PC-3 (cell line): ENCODE measurements around the gene ALS2CL. TPM values are rescaled to one million over a fixed set of nuclear protein-coding genes. Genes with fewer than 3 reads are reported as not detected.

Experiments
- ATAC-seq: fragments of 200-7000 bp; cut with Tn5 transposase; 2 replicates; pipeline ENCODE4 v1.9.1; 2020; ENCODE audit warnings: mild to moderate bottlenecking, moderate library complexity
- BruUV-seq: library from RNA; stranded (reverse); fragments of 400-500 nt; replicated peaks from 2 replicates; lab custom pipeline; 2021; lab: Mats Ljungman, UMichigan
- CTCF ChIA-PET: fragments of 300-600 bp; sonication (Branson Sonifier 250); formaldehyde crosslinking; loops from one replicate; lab custom pipeline; 2022; ENCODE audit warnings: antibody characterized with exemption; lab: Charles Lee
- POLR2A ChIA-PET: fragments of 300-600 bp; sonication (Branson Sonifier 250); formaldehyde crosslinking; loops from one replicate; lab custom pipeline; 2022; ENCODE audit warnings: antibody characterized with exemption; ENCODE audit not compliant: unreplicated experiment; lab: Charles Lee
- DNase-seq: peaks from one replicate; pipeline ENCODE4 v3.0.0-alpha.2; 2015
- H2AFZ ChIP-seq: fragments of 300-600 bp; sonication (generic); 2 replicates; pipeline ENCODE4 v1.6.0; 2016; ENCODE audit warnings: antibody characterized with exemption, low read length
- H3F3A ChIP-seq: fragments of 300-600 bp; sonication (generic); one replicate; pipeline ENCODE4 v1.6.0; 2017; ENCODE audit warnings: antibody characterized with exemption, low read length, control low read depth, mild to moderate bottlenecking; ENCODE audit not compliant: unreplicated experiment
- H3K27ac ChIP-seq: fragments of 300-600 bp; sonication (generic); 2 replicates; pipeline ENCODE4 v1.5.1; 2016; ENCODE audit warnings: mild to moderate bottlenecking, low read length
- H3K27me3 ChIP-seq: fragments of 300-600 bp; sonication (generic); 2 replicates; pipeline ENCODE4 v1.6.1; 2016; ENCODE audit warnings: low read length, mixed read lengths
- H3K36me3 ChIP-seq: fragments of 300-600 bp; sonication (generic); 2 replicates; pipeline ENCODE4 v1.6.1; 2016; ENCODE audit warnings: low read depth, mixed run types, low read length, mixed read lengths
- H3K4me1 ChIP-seq: fragments of 300-600 bp; sonication (generic); 2 replicates; pipeline ENCODE4 v1.5.1; 2016; ENCODE audit warnings: low read length; ENCODE audit not compliant: insufficient read depth
- H3K4me2 ChIP-seq: fragments of 300-600 bp; sonication (generic); 2 replicates; pipeline ENCODE4 v1.6.0; 2016; ENCODE audit warnings: low read length
- H3K4me3 ChIP-seq: fragments of 300-600 bp; sonication (generic); 2 replicates; pipeline ENCODE4 v1.5.1; 2016; ENCODE audit warnings: mild to moderate bottlenecking, low read length, mixed read lengths
- H3K79me2 ChIP-seq: fragments of 300-600 bp; sonication (generic); 2 replicates; pipeline ENCODE4 v1.6.1; 2017; ENCODE audit warnings: low read length, mixed read lengths
- H3K9ac ChIP-seq: fragments of 300-600 bp; sonication (generic); 2 replicates; pipeline ENCODE4 v1.6.0; 2016; ENCODE audit warnings: mild to moderate bottlenecking, low read length
- H3K9me2 ChIP-seq: fragments of 300-600 bp; sonication (generic); replicated peaks from 2 replicates; pipeline ENCODE4 v1.6.1; 2016; ENCODE audit warnings: mixed run types, low read length, mixed read lengths
- H3K9me3 ChIP-seq: fragments of 300-600 bp; sonication (generic); 2 replicates; pipeline ENCODE4 v1.6.1; 2016; ENCODE audit warnings: low read length, mixed read lengths
- H4K20me1 ChIP-seq: fragments of 300-600 bp; sonication (generic); 2 replicates; pipeline ENCODE4 v1.6.1; 2016; ENCODE audit warnings: low read length, mixed read lengths
- CTCF ChIP-seq: fragments of 300-600 bp; sonication (generic); conservative IDR thresholded peaks from 2 replicates; pipeline ENCODE4 v1.5.1; 2017; ENCODE audit warnings: antibody characterized with exemption, low read depth, mild to moderate bottlenecking, low read length
- EZH2 ChIP-seq: fragments of 300-600 bp; sonication (generic); IDR thresholded peaks from one replicate; pipeline ENCODE4 v1.6.1; 2017; ENCODE audit warnings: antibody characterized with exemption, mild to moderate bottlenecking, low read length; ENCODE audit not compliant: unreplicated experiment
- EZH2phosphoT487 ChIP-seq: fragments of 300-600 bp; sonication (generic); IDR thresholded peaks from 2 replicates; pipeline ENCODE4 v1.6.1; 2018; ENCODE audit warnings: mild to moderate bottlenecking, antibody characterized with exemption, low read length, borderline replicate concordance
- intact Hi-C: fragments of 100-400 bp; cut with micrococcal nuclease; formaldehyde crosslinking; loops from 2 replicates; pipeline ENCODE4 v1.9.0; 2023
- total RNA-seq: library from RNA; depleted of rRNA; stranded (reverse); fragments of >200 nt; gene quantifications from 2 replicates; pipeline ENCODE4 v1.2.3, GENCODE V29; 2014

Gene ALS2CL
- total RNA-seq, 1 experiment from 2014 or later: 30.1 TPM

- no TSS peak for BruUV-seq
- H3K4me1 ChIP-seq: no peaks in the 10 kb centered on the region
- ChIA-PET CTCF (no interaction called here), POLR2A (no interaction called here)
- no peak overlapping the region for H3K9ac ChIP-seq
- H3K4me3 ChIP-seq: no peak overlapping the region
- ATAC-seq (no peak), DNase-seq (no peak)
- H3K4me2 ChIP-seq: no peak overlapping the region
- no peaks in the 10 kb centered on the region for H3K9me3 ChIP-seq
- H3F3A ChIP-seq: no peaks in the 10 kb centered on the region
- H3K9me2 ChIP-seq: no peaks in the 10 kb centered on the region
- TF ChIP-seq CTCF: no peak
- no peak for TF ChIP-seq EZH2
- TF ChIP-seq EZH2phosphoT487: no peak
- no peaks in the 10 kb centered on the region for H3K79me2 ChIP-seq
- H4K20me1 ChIP-seq: no peaks in the 10 kb centered on the region
- H3K36me3 ChIP-seq: peaks cover 6% of the 10 kb centered on the region; the same call in 1 of the 2 replicates
- no peak overlapping the region for H3K27ac ChIP-seq
- H3K27me3 ChIP-seq: no peaks in the 10 kb centered on the region
- intact Hi-C loops: no loop called here
- H2AFZ ChIP-seq: no peak overlapping the region
Measured at GRCh38 chr3:46670000-46670890, 23.2 kb downstream of the ALS2CL start.

GRCh38 chr3:46669191-46669999, 24.1 kb downstream of the ALS2CL start:
- intact Hi-C loops: no loop called here
- TF ChIP-seq EZH2phosphoT487 (no peak), CTCF (no peak), EZH2 (no peak)
- H3K4me2 ChIP-seq: no peak overlapping the region
- no peak overlapping the region for H3K4me3 ChIP-seq
- H3K27me3 ChIP-seq: no peaks in the 10 kb centered on the region
- BruUV-seq: TSS peak; percentile 10
- POLR2A ChIA-PET: no interaction called here
- no peak overlapping the region for H3K27ac ChIP-seq
- no peaks in the 10 kb centered on the region for H4K20me1 ChIP-seq
- no peaks in the 10 kb centered on the region for H3K9me2 ChIP-seq
- H2AFZ ChIP-seq: no peak overlapping the region
- H3K9me3 ChIP-seq: no peaks in the 10 kb centered on the region
- peaks cover 2% of the 10 kb centered on the region; the same call in 1 of the 2 replicates for H3K36me3 ChIP-seq
- CTCF ChIA-PET: no interaction called here
- DNase-seq (no peak), ATAC-seq (peak; percentile 5; the same call in 1 of the 2 replicates)
- H3K79me2 ChIP-seq: no peaks in the 10 kb centered on the region
- H3F3A ChIP-seq: no peaks in the 10 kb centered on the region
- H3K4me1 ChIP-seq: no peaks in the 10 kb centered on the region
- no peak overlapping the region for H3K9ac ChIP-seq
